CD4-positive, alpha-beta T cell (primary cell): ENCODE measurements around the gene ABCC5. TPM values are rescaled to one million over a fixed set of nuclear protein-coding genes. Genes with fewer than 3 reads are reported as not detected.

Source experiments
- ATAC-seq: fragments of 200-7000 bp; cut with Tn5 transposase; one replicate; pipeline ENCODE4 v1.10.0; 2022; ENCODE audit warnings: mild to moderate bottlenecking; ENCODE audit not compliant: poor library complexity
- CTCF ChIA-PET: fragments of 350-600 bp; sonication (Branson Sonifier 250); formaldehyde crosslinking; loops from one replicate; lab custom pipeline; 2021; ENCODE audit warnings: antibody characterized with exemption, inconsistent platforms; lab: Charles Lee
- POLR2A ChIA-PET: fragments of 350-600 bp; sonication (Branson Sonifier 250); formaldehyde crosslinking; loops from one replicate; lab custom pipeline; 2021; ENCODE audit warnings: antibody characterized with exemption, inconsistent platforms; lab: Charles Lee
- DNase-seq, 14 experiments: peaks; one replicate each; pipeline ENCODE4 v3.0.0-alpha.2; 2013 to 2020; ENCODE audit warnings: mixed read lengths in 2 of 14
- H3K27ac ChIP-seq, 2 donors: one replicate each; pipeline versions ENCODE4 v1.5.1 to v1.7.0; 2013; ENCODE audit warnings: low read length in 2 of 2, low read depth in 1 of 2, mild to moderate bottlenecking in 1 of 2
- H3K27me3 ChIP-seq, 2 experiments: 1 replicate in 1 of 2; 2 replicates in 1 of 2; pipeline versions ENCODE4 v1.6.1 to v1.7.0; 2013; ENCODE audit warnings: low read length in 2 of 2, control low read depth in 1 of 2, mild to moderate bottlenecking in 1 of 2, moderate library complexity in 1 of 2; ENCODE audit not compliant: insufficient read depth in 2 of 2, control insufficient read depth in 1 of 2
- H3K36me3 ChIP-seq: one replicate; pipeline ENCODE4 v1.6.1; 2013; ENCODE audit warnings: low read length, control low read depth; ENCODE audit not compliant: insufficient read depth
- H3K4me1 ChIP-seq: one replicate; pipeline ENCODE4 v1.6.1; 2013; ENCODE audit warnings: low read length, control low read depth; ENCODE audit not compliant: insufficient read depth
- H3K4me3 ChIP-seq: one replicate; pipeline ENCODE4 v1.5.1; 2013; ENCODE audit warnings: mild to moderate bottlenecking, low read length, moderate library complexity
- H3K9me3 ChIP-seq, 2 experiments: 1 replicate in 1 of 2; 2 replicates in 1 of 2; pipeline versions ENCODE4 v1.6.1 to v1.7.0; 2013; ENCODE audit warnings: low read length in 2 of 2, mild to moderate bottlenecking in 2 of 2, control low read depth in 1 of 2, moderate library complexity in 1 of 2; ENCODE audit not compliant: control insufficient read depth in 1 of 2, insufficient read depth in 1 of 2
- H3K27ac Mint-ChIP-seq: one replicate; pipeline ENCODE4 v1.8.0; 2020; ENCODE audit warnings: mixed read lengths
- H3K27me3 Mint-ChIP-seq: one replicate; pipeline ENCODE4 v1.8.0; 2021; ENCODE audit warnings: mixed read lengths
- H3K36me3 Mint-ChIP-seq: one replicate; pipeline ENCODE4 v1.8.0; 2021; ENCODE audit warnings: low read depth, mixed read lengths
- H3K4me1 Mint-ChIP-seq: one replicate; pipeline ENCODE4 v1.8.0; 2021; ENCODE audit warnings: low read depth, mixed read lengths
- H3K4me3 Mint-ChIP-seq: one replicate; pipeline ENCODE4 v1.8.0; 2020; ENCODE audit warnings: mild to moderate bottlenecking, mixed read lengths
- H3K9me3 Mint-ChIP-seq: one replicate; pipeline ENCODE4 v1.8.0; 2020; ENCODE audit warnings: mixed read lengths
- intact Hi-C, 2 experiments: fragments of 100-400 bp; cut with DNase I in 1 of 2; cut with micrococcal nuclease in 1 of 2; formaldehyde crosslinking; loops; one replicate each; pipeline versions ENCODE4 v1.15.1 to v1.9.0; 2023 to 2025; cut with DNase I, micrococcal nuclease
- total RNA-seq, 174 experiments: library from RNA in 2 of 174; stranded (reverse) in 2 of 174; gene quantifications; one replicate each; pipeline ENCODE4 v1.2.3 and lab custom pipeline; 2021 to 2026
- TF ChIP-seq, protein P1 (sequence below): fragments of 200-600 bp; IDR thresholded peaks from one replicate; pipeline ENCODE4 v1.8.0; 2022; ENCODE audit warnings: antibody characterized with exemption, mild to moderate bottlenecking

ABCC5 gene
- total RNA-seq, 2 experiments from 2014 or later, result 10.8 to 11.4 TPM

DNA sequence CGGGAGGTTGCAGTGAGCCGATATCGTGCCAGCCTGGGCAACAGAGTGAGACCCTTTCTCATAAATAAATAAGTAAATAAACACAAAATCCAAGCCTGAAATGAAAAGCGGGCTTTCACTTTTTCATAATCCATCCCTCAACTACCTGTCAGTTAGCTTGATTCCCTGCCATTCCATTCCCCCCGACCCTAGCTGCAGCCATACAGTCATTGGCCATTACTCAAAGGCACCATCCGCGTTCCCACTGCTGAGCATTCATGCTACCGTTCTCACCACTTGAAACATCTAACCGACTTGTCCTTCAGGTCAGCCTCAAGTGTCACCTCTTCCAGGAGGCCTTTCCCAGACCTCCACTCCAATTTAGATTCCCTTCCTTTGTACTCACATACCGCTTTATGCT lies 131.9 kb downstream of the ABCC5 start:
- H3K27ac Mint-ChIP-seq, result no peak overlapping the region
- peaks cover 31% of the 10 kb centered on the region for H3K4me1 ChIP-seq
- DNase-seq, result no peak
- ChIA-PET POLR2A (interaction anchor here (2.1 kb wide), 1 partner anchor 70 kb away, joined by 9 read pairs; no protein-coding TSS in a partner anchor), CTCF (interaction anchor here (1.1 to 2.6 kb wide), 3 partner anchors 10 to 60 kb away, joined by 3 to 24 read pairs (median 3); partner anchors contain the start of gene MAP6D1)
- intact Hi-C loops, result loop anchor here in 1 of 2 experiments (2.0 to 10.0 kb wide), 7 partner anchors 131 to 1699 kb away; partner anchors contain the start of genes ABCC5, ALG3, EEF1AKMT4 and KLHL24
- H3K4me3 ChIP-seq, result no peak overlapping the region
- no peaks in the 10 kb centered on the region for H3K9me3 Mint-ChIP-seq
- peaks cover 15% of the 10 kb centered on the region for H3K36me3 Mint-ChIP-seq
- H3K27ac ChIP-seq, result no peak overlapping the region
- no peaks in the 10 kb centered on the region for H3K9me3 ChIP-seq
- no peak for ATAC-seq
- TF ChIP-seq, protein P1, sequence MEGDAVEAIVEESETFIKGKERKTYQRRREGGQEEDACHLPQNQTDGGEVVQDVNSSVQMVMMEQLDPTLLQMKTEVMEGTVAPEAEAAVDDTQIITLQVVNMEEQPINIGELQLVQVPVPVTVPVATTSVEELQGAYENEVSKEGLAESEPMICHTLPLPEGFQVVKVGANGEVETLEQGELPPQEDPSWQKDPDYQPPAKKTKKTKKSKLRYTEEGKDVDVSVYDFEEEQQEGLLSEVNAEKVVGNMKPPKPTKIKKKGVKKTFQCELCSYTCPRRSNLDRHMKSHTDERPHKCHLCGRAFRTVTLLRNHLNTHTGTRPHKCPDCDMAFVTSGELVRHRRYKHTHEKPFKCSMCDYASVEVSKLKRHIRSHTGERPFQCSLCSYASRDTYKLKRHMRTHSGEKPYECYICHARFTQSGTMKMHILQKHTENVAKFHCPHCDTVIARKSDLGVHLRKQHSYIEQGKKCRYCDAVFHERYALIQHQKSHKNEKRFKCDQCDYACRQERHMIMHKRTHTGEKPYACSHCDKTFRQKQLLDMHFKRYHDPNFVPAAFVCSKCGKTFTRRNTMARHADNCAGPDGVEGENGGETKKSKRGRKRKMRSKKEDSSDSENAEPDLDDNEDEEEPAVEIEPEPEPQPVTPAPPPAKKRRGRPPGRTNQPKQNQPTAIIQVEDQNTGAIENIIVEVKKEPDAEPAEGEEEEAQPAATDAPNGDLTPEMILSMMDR, result no peak
- peak overlapping the region; percentile 84 for H3K4me3 Mint-ChIP-seq
- H3K4me1 Mint-ChIP-seq, result peaks cover 32% of the 10 kb centered on the region
- no peaks in the 10 kb centered on the region for H3K27me3 Mint-ChIP-seq
- no peaks in the 10 kb centered on the region for H3K36me3 ChIP-seq
- no peaks in the 10 kb centered on the region for H3K27me3 ChIP-seq

DNA sequence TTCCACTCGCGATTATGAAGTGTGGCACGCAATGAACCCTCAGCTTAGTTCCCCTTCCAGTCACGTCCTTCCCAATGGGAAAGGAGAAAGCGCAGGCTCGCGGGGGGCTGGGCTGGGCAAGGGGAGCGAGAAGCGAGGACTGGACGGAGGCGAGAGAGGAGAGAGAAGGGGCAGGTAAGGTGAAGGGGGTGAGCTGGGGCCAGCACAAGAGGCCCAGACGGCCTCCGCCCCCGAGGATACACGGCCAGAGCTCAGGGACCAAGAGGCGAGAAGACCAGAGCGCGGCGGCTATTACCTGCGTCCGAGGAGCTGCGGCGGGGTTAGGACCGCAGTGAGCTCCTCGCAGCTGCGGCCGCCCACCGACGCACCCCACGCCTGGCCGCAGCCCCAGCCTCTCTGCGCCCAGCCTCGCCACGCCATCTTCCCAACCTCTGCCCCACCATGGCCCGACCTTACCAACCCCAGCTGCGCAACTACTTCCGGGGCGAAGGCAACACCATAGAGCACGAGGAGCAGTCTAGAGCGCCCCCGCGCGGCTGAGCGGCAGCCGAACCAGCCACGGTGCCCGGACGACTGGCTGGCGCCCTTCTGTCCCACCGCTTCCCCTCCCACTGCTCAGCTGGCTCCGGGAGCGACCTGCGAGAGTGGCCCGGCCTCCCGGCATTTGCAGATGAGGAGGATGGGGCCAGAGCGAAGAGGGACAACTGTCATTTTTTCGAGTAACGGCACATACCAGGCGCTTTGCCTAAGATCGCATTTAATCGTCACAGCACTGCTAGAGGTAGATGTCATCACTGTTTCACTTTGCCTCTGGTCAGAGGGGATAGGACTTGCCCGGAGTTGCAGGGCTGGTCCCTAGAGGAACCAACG lies 133.0 kb downstream of the ABCC5 start, which contains the start of gene PARL:
PARL (minus strand) TSS at position 454 of the 870 bp plus-strand sequence; CDS start at position 420, 34 bp downstream.
- H3K4me3 Mint-ChIP-seq, result peak within 1 kb of the TSS; percentile 97
- no peaks in the 10 kb centered on the region for H3K27me3 Mint-ChIP-seq
- H3K27ac Mint-ChIP-seq, result peak within 1 kb of the TSS; percentile 82
- peaks cover 22% of the 10 kb centered on the region for H3K36me3 Mint-ChIP-seq
- H3K9me3 ChIP-seq, result no peaks in the 10 kb centered on the region
- peak within 1 kb of the TSS; percentile 66 for H3K27ac ChIP-seq
- DNase-seq (peak; percentile 93 to 98 (median 96)), ATAC-seq (peak; percentile 100)
- H3K9me3 Mint-ChIP-seq, result no peaks in the 10 kb centered on the region
- intact Hi-C loops, result loop anchor here in 1 of 2 experiments (2.0 to 10.0 kb wide), 9 partner anchors 132 to 1700 kb away; partner anchors contain the start of genes ABCC5, ALG3, AP2M1 and EEF1AKMT4
- no peaks in the 10 kb centered on the region for H3K36me3 ChIP-seq
- POLR2A ChIA-PET, result interaction anchor here (0.6 to 2.1 kb wide), 9 partner anchors 11 to 1701 kb away, joined by 3 to 9 read pairs (median 4); partner anchors contain the start of genes EIF2B5, MAP6D1 and SENP2
- CTCF ChIA-PET, result interaction anchor here (0.6 to 2.6 kb wide), 25 partner anchors 8 to 924 kb away, joined by 3 to 24 read pairs (median 4); partner anchors contain the start of genes ABCC5, AP2M1, EEF1AKMT4 and EIF2B5
- TF ChIP-seq, protein P1, result peak; percentile 91
- H3K4me3 ChIP-seq, result peak within 1 kb of the TSS; percentile 97
- peaks cover 37% of the 10 kb centered on the region for H3K4me1 ChIP-seq
- H3K4me1 Mint-ChIP-seq, result peaks cover 36% of the 10 kb centered on the region
- no peaks in the 10 kb centered on the region for H3K27me3 ChIP-seq

DNA sequence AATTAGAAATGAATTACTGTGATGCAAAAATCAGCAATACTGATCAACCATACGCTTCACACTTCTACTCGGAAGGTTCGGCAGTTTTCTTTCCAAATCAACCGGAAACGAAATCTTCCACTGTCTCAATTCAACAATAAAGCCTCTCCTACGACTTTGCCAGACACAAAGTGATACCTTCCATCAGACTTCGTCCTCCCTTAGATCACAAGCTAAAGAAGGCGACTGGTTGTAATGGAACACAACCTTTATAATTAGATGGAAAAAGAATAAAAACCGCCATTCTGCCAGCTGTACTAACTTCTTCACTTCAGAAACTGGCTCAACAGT lies 133.6 kb downstream of the ABCC5 start:
- peak overlapping the region; percentile 97 for H3K4me3 ChIP-seq
- H3K27me3 ChIP-seq, result no peaks in the 10 kb centered on the region
- H3K36me3 Mint-ChIP-seq, result peaks cover 24% of the 10 kb centered on the region
- no peaks in the 10 kb centered on the region for H3K36me3 ChIP-seq
- peaks cover 37% of the 10 kb centered on the region for H3K4me1 ChIP-seq
- peak overlapping the region; percentile 97 for H3K4me3 Mint-ChIP-seq
- H3K27me3 Mint-ChIP-seq, result no peaks in the 10 kb centered on the region
- peak overlapping the region; percentile 66 for H3K27ac ChIP-seq
- H3K27ac Mint-ChIP-seq, result peak overlapping the region; percentile 82
- H3K9me3 Mint-ChIP-seq, result no peaks in the 10 kb centered on the region
- TF ChIP-seq, protein P1, result no peak
- no peak for DNase-seq
- ATAC-seq, result no peak
- ChIA-PET CTCF (interaction anchor here (0.6 to 2.6 kb wide), 21 partner anchors 9 to 456 kb away, joined by 3 to 24 read pairs (median 4); partner anchors contain the start of genes ABCC5, AP2M1, EEF1AKMT4 and EIF2B5), POLR2A (interaction anchor here (0.6 to 2.1 kb wide), 8 partner anchors 12 to 1702 kb away, joined by 3 to 9 read pairs (median 4); partner anchors contain the start of genes EIF2B5, MAP6D1 and SENP2)
- no peaks in the 10 kb centered on the region for H3K9me3 ChIP-seq
- peaks cover 39% of the 10 kb centered on the region for H3K4me1 Mint-ChIP-seq
- intact Hi-C loops, result loop anchor here in 1 of 2 experiments (2.0 to 10.0 kb wide), 7 partner anchors 133 to 1701 kb away; partner anchors contain the start of genes ABCC5, ALG3, AP2M1 and EEF1AKMT4
